A673 (cell line): ENCODE results near the gene JMJD1C. TPM values are rescaled to one million over a fixed set of nuclear protein-coding genes. Genes with fewer than 3 reads are reported as not detected.

Source experiments
- BruUV-seq: library from RNA; stranded (reverse); fragments of 400-500 nt; replicated peaks from 2 replicates; lab custom pipeline; 2021; lab: Mats Ljungman, UMichigan
- CTCF ChIA-PET: fragments of 300-600 bp; sonication (Branson Sonifier 250); formaldehyde crosslinking; loops from one replicate; lab custom pipeline; 2022; ENCODE audit warnings: antibody characterized with exemption; lab: Charles Lee
- POLR2A ChIA-PET: fragments of 300-600 bp; sonication (Branson Sonifier 250); formaldehyde crosslinking; loops from one replicate; lab custom pipeline; 2022; ENCODE audit warnings: antibody characterized with exemption; ENCODE audit not compliant: low non-redundant PET; lab: Charles Lee
- DNase-seq: peaks from one replicate; pipeline ENCODE4 v3.0.0-alpha.2; 2015; ENCODE audit warnings: low spot score
- H3K27ac ChIP-seq: fragments of 200-600 bp; sonication (generic); 2 replicates; pipeline ENCODE4 v1.5.1; 2016; ENCODE audit warnings: mixed run types, low read depth, mild to moderate bottlenecking, mixed read lengths, antibody characterized with exemption, low read length; ENCODE audit not compliant: poor library complexity, severe bottlenecking
- H3K27me3 ChIP-seq: fragments of 200-600 bp; sonication (generic); replicated peaks from 2 replicates; pipeline ENCODE4 v1.6.1; 2017; ENCODE audit warnings: mixed run types, low read depth, mild to moderate bottlenecking, mixed read lengths, antibody characterized with exemption, low read length; ENCODE audit not compliant: insufficient read depth, poor library complexity
- H3K36me3 ChIP-seq: fragments of 200-600 bp; sonication (generic); 2 replicates; pipeline ENCODE4 v1.6.1; 2016; ENCODE audit warnings: mixed run types, mild to moderate bottlenecking, mixed read lengths, antibody characterized with exemption, low read length; ENCODE audit not compliant: insufficient read depth, poor library complexity, severe bottlenecking
- H3K4me1 ChIP-seq: fragments of 200-600 bp; sonication (generic); 2 replicates; pipeline ENCODE4 v1.6.1; 2017; ENCODE audit warnings: mixed run types, mild to moderate bottlenecking, mixed read lengths, antibody characterized with exemption, low read length; ENCODE audit not compliant: insufficient read depth, poor library complexity, severe bottlenecking
- H3K4me3 ChIP-seq: fragments of 200-600 bp; sonication (generic); 2 replicates; pipeline ENCODE4 v1.5.1; 2016; ENCODE audit warnings: low read depth, mixed run types, mild to moderate bottlenecking, mixed read lengths, low read length; ENCODE audit not compliant: poor library complexity, severe bottlenecking
- H3K9me3 ChIP-seq: fragments of 200-600 bp; sonication (generic); 2 replicates; pipeline ENCODE4 v1.6.1; 2016; ENCODE audit warnings: mixed run types, low read depth, mild to moderate bottlenecking, mixed read lengths, antibody characterized with exemption, low read length; ENCODE audit not compliant: poor library complexity, severe bottlenecking
- CTCF ChIP-seq: fragments of 300-800, 200-600 bp; sonication (generic); conservative IDR thresholded peaks from 2 replicates; pipeline ENCODE4 v1.5.1; 2017; ENCODE audit warnings: low read depth, mild to moderate bottlenecking, antibody characterized with exemption, low read length, moderate library complexity, mixed read lengths
- EZH2 ChIP-seq: fragments of 200-600 bp; sonication (generic); IDR thresholded peaks from 2 replicates; pipeline ENCODE4 v1.6.1; 2017; ENCODE audit warnings: borderline replicate concordance, low read depth, mild to moderate bottlenecking, mixed read lengths, antibody characterized with exemption, low read length; ENCODE audit not compliant: poor library complexity, severe bottlenecking
- intact Hi-C: fragments of 100-400 bp; cut with micrococcal nuclease; formaldehyde crosslinking; loops from one replicate; pipeline ENCODE4 v1.10.0; 2022; ENCODE audit not compliant: unreplicated experiment
- total RNA-seq: library from RNA; stranded (reverse); gene quantifications from 2 replicates; pipeline ENCODE4 v1.2.3, GENCODE V29; 2021

JMJD1C gene
- total RNA-seq, 1 experiment from 2014 or later, result 71.4 TPM

- Histone ChIP-seq H3K36me3 (no peaks in the 10 kb centered on the region), H3K9me3 (no peaks in the 10 kb centered on the region), H3K4me1 (peaks cover 42% of the 10 kb centered on the region), H3K27me3 (no peaks in the 10 kb centered on the region), H3K4me3 (no peak overlapping the region), H3K27ac (no peak overlapping the region)
- CTCF ChIA-PET, result no interaction called here
- POLR2A ChIA-PET, result no interaction called here
- intact Hi-C loops, result no loop called here
- DNase-seq, result no peak
- no peak for TF ChIP-seq EZH2
- BruUV-seq, result no TSS peak
Measured at GRCh38 chr10:63421591-63421990, 44.2 kb downstream of the JMJD1C start.

GRCh38 chr10:63416376-63416775 is 49.4 kb downstream of the JMJD1C start:
- Histone ChIP-seq H3K27me3 (no peaks in the 10 kb centered on the region), H3K27ac (no peak overlapping the region), H3K4me3 (no peak overlapping the region), H3K4me1 (peaks cover 34% of the 10 kb centered on the region), H3K9me3 (no peaks in the 10 kb centered on the region), H3K36me3 (no peaks in the 10 kb centered on the region)
- intact Hi-C loops, result no loop called here
- CTCF ChIA-PET, result no interaction called here
- peak; percentile 47 for DNase-seq
- TF ChIP-seq EZH2 (no peak), CTCF (no peak)
- no TSS peak for BruUV-seq
- POLR2A ChIA-PET, result interaction anchor here (0.8 kb wide), 1 partner anchor 45 kb away, joined by 3 read pairs; no protein-coding TSS in a partner anchor

- Histone ChIP-seq H3K9me3 (no peaks in the 10 kb centered on the region), H3K27me3 (no peaks in the 10 kb centered on the region), H3K4me3 (no peak overlapping the region), H3K4me1 (peaks cover 37% of the 10 kb centered on the region), H3K27ac (peak overlapping the region; percentile 38), H3K36me3 (no peaks in the 10 kb centered on the region)
- no TSS peak for BruUV-seq
- ChIA-PET POLR2A (interaction anchor here (0.8 kb wide), 1 partner anchor 44 kb away, joined by 3 read pairs; no protein-coding TSS in a partner anchor), CTCF (no interaction called here)
- intact Hi-C loops, result no loop called here
- DNase-seq, result peak; percentile 21
- TF ChIP-seq CTCF (no peak), EZH2 (no peak)
Measured at GRCh38 chr10:63415640-63416244, 50.0 kb downstream of the JMJD1C start.
